A549 (cell line): Measurements from ENCODE around the gene CFAP100. TPM values are rescaled to one million over a fixed set of nuclear protein-coding genes. Genes with fewer than 3 reads are reported as not detected.

ENCODE experiments used
- ATAC-seq, 2 experiments: fragments of 200-7000 bp in 1 of 2; fragments of >200 bp in 1 of 2; cut with Nextera tagmentation in 1 of 2; cut with Tn5 transposase in 1 of 2; 3 replicates each; pipeline versions ENCODE4 v1.8.0 to v1.9.1; 2018 to 2020; ENCODE audit warnings: mild to moderate bottlenecking in 1 of 2, moderate library complexity in 1 of 2
- CTCF ChIA-PET: fragments of 300-600 bp; sonication (Branson Sonifier 250); formaldehyde crosslinking; extraction: SDS; loops from one replicate; lab custom pipeline; 2021; ENCODE audit warnings: antibody characterized with exemption, inconsistent platforms; lab: Yijun Ruan, JAX
- POLR2A ChIA-PET: fragments of 350-600 bp; formaldehyde crosslinking; extraction: SDS; loops from one replicate; lab custom pipeline; 2021; ENCODE audit warnings: antibody characterized with exemption, inconsistent platforms; lab: Yijun Ruan, JAX
- DNase-seq, 2 experiments: peaks; one replicate each; pipeline versions ENCODE4 v3.0.0 to v3.0.0-alpha.2; 2011 to 2016; ENCODE audit warnings: low read depth in 1 of 2, low spot score in 1 of 2
- FAIRE-seq: peaks from 2 replicates; lab custom pipeline; 2011; peaks lifted over from hg19 to GRCh38; lab: Jason Lieb, UNC
- H3K27ac ChIP-seq, 2 experiments: fragments of >200 bp; sonication (Bioruptor Twin); formaldehyde crosslinking; 3 replicates each; pipeline ENCODE4 v1.5.1; 2016 to 2017
- H3K4me1 ChIP-seq: fragments of >200 bp; sonication (Bioruptor Twin); formaldehyde crosslinking; 3 replicates; pipeline ENCODE4 v1.6.1; 2016
- H3K4me2 ChIP-seq: fragments of >200 bp; sonication (Bioruptor Twin); formaldehyde crosslinking; 3 replicates; pipeline ENCODE4 v1.6.1; 2016
- H3K4me3 ChIP-seq: fragments of >200 bp; sonication (Bioruptor Twin); formaldehyde crosslinking; 3 replicates; pipeline ENCODE4 v1.5.1; 2016
- H3K9me3 ChIP-seq: fragments of >200 bp; sonication (Bioruptor Twin); formaldehyde crosslinking; 3 replicates; pipeline ENCODE4 v1.6.1; 2016
- BCL3 ChIP-seq: fragments of >200 bp; sonication (Bioruptor Twin); formaldehyde crosslinking; IDR thresholded peaks from 3 replicates; pipeline ENCODE4 v1.6.1; 2016
- CBX2 ChIP-seq: fragments of 200-600 bp; sonication (generic); IDR thresholded peaks from 2 replicates; pipeline ENCODE4 v1.6.1; 2016; ENCODE audit warnings: low read depth, mild to moderate bottlenecking, borderline replicate concordance
- CHD2 ChIP-seq: fragments of 150-350 bp; IDR thresholded peaks from 2 replicates; pipeline ENCODE4 v1.6.1; 2014; ENCODE audit warnings: low read length; ENCODE audit not compliant: partially characterized antibody
- EP300 ChIP-seq, 2 experiments: fragments of >200 bp; sonication (Bioruptor Twin); formaldehyde crosslinking; IDR thresholded peaks; 2 replicates in 1 of 2; 3 replicates in 1 of 2; pipeline ENCODE4 v1.6.1; 2016 to 2017
- ESRRA ChIP-seq: fragments of 150-350 bp; IDR thresholded peaks from 2 replicates; pipeline ENCODE4 v1.6.1; 2014; ENCODE audit warnings: mild to moderate bottlenecking, low read length, borderline replicate concordance
- FOSB ChIP-seq: fragments of 250-450 bp; sonication (Bioruptor Pico); IDR thresholded peaks from 2 replicates; pipeline ENCODE4 v1.5.0; 2020; ENCODE audit warnings: mild to moderate bottlenecking, moderate library complexity
- FOSL2 ChIP-seq, 2 experiments: fragments of 450-650 bp in 1 of 2; fragments of >200 bp in 1 of 2; sonication (Bioruptor Twin) in 1 of 2; formaldehyde crosslinking; IDR thresholded peaks; 2 replicates each; pipeline versions ENCODE4 v1.5.0 to v1.6.1; 2016 to 2020; ENCODE audit warnings: mild to moderate bottlenecking in 1 of 2, moderate library complexity in 1 of 2
- FOXS1 ChIP-seq: fragments of 250-450 bp; sonication (Bioruptor Pico); IDR thresholded peaks from 2 replicates; pipeline ENCODE4 v1.5.0; 2020; ENCODE audit warnings: mild to moderate bottlenecking, moderate library complexity
- GATA3 ChIP-seq: IDR thresholded peaks from 2 replicates; pipeline ENCODE4 v1.6.1; 2012; ENCODE audit warnings: borderline replicate concordance
- HEYL ChIP-seq: fragments of 250-450 bp; sonication (Bioruptor Pico); IDR thresholded peaks from 2 replicates; pipeline ENCODE4 v1.8.0; 2021; ENCODE audit warnings: mild to moderate bottlenecking, moderate library complexity
- HOXA7 ChIP-seq: fragments of 250-450 bp; sonication (Bioruptor Pico); IDR thresholded peaks from 2 replicates; pipeline ENCODE4 v1.5.0; 2020; ENCODE audit warnings: mild to moderate bottlenecking, moderate library complexity
- HOXB13 ChIP-seq: fragments of 250-450 bp; sonication (Bioruptor Pico); IDR thresholded peaks from 2 replicates; pipeline ENCODE4 v1.5.0; 2020; ENCODE audit warnings: low read depth, mild to moderate bottlenecking, moderate library complexity
- JUNB ChIP-seq: fragments of >200 bp; sonication (Bioruptor Twin); formaldehyde crosslinking; IDR thresholded peaks from 2 replicates; pipeline ENCODE4 v1.6.1; 2016
- KDM1A ChIP-seq: fragments of 200-600 bp; sonication (generic); IDR thresholded peaks from 2 replicates; pipeline ENCODE4 v1.6.1; 2016; ENCODE audit warnings: low read depth, mild to moderate bottlenecking
- MAFK ChIP-seq: fragments of 450-650 bp; IDR thresholded peaks from 2 replicates; pipeline ENCODE4 v1.6.1; 2014; ENCODE audit not compliant: partially characterized antibody
- NFE2L2 ChIP-seq: fragments of 150-350 bp; conservative IDR thresholded peaks from 2 replicates; pipeline ENCODE4 v1.6.1; 2014; ENCODE audit warnings: low read length
- NR3C1 ChIP-seq: fragments of >200 bp; sonication (Bioruptor Twin); formaldehyde crosslinking; IDR thresholded peaks from 3 replicates; pipeline ENCODE4 v1.6.1; 2017
- PHF8 ChIP-seq: fragments of 200-600 bp; sonication (generic); IDR thresholded peaks from 2 replicates; pipeline ENCODE4 v1.6.1; 2016; ENCODE audit warnings: low read depth, mild to moderate bottlenecking, antibody characterized with exemption, moderate library complexity, borderline replicate concordance
- POLR2A ChIP-seq: IDR thresholded peaks from 2 replicates; pipeline ENCODE4 v1.6.1; 2012; ENCODE audit warnings: mild to moderate bottlenecking, low read length
- POLR2AphosphoS2 ChIP-seq: conservative IDR thresholded peaks from 2 replicates; pipeline ENCODE4 v1.6.1; 2012; ENCODE audit warnings: low read length, improper control_type of control experiment, inconsistent platforms
- RARB ChIP-seq: fragments of 250-450 bp; sonication (Bioruptor Pico); IDR thresholded peaks from 2 replicates; pipeline ENCODE4 v1.8.0; 2021; ENCODE audit warnings: mild to moderate bottlenecking, moderate library complexity
- RNF2 ChIP-seq: fragments of 200-600 bp; sonication (generic); IDR thresholded peaks from 2 replicates; pipeline ENCODE4 v1.6.1; 2016; ENCODE audit warnings: low read depth, mild to moderate bottlenecking, antibody characterized with exemption, moderate library complexity, borderline replicate concordance
- TFCP2L1 ChIP-seq: fragments of 250-450 bp; sonication (Bioruptor Pico); IDR thresholded peaks from 2 replicates; pipeline ENCODE4 v1.5.0; 2021; ENCODE audit warnings: mild to moderate bottlenecking
- TP53 ChIP-seq: fragments of 250-450 bp; sonication (Bioruptor Pico); IDR thresholded peaks from 2 replicates; pipeline ENCODE4 v1.5.0; 2021; ENCODE audit warnings: mild to moderate bottlenecking, moderate library complexity
- ZNF302 ChIP-seq: fragments of 250-450 bp; sonication (Bioruptor Pico); IDR thresholded peaks from 2 replicates; pipeline ENCODE4 v1.9.0; 2021; ENCODE audit warnings: inconsistent platforms, mild to moderate bottlenecking, moderate library complexity
- WGBS: methylation state at CpG from one replicate; pipeline ENCODE4 v1.1.6; 2017; ENCODE audit errors: missing lambda C conversion rate; 5-methylcytosine and 5-hydroxymethylcytosine counted together
- polyA plus RNA-seq, 4 experiments: library from polyadenylated mRNA; depleted of rRNA in 3 of 4; stranded (reverse); fragments of >200 nt; fragmentation: RNase III in 1 of 4; extraction: RNeasy Plus Mini Kit Qiagen cat#74134 plus additional on column Dnase treatment in 1 of 4; gene quantifications; 2 replicates in 3 of 4; 3 replicates in 1 of 4; pipeline ENCODE4 v1.2.3, GENCODE V29; 2011 to 2017
- TF ChIP-seq, protein P1 (sequence below): fragments of 250-450 bp; sonication (Bioruptor Pico); IDR thresholded peaks from 2 replicates; pipeline ENCODE4 v1.5.0; 2021; ENCODE audit warnings: mild to moderate bottlenecking, moderate library complexity, borderline replicate concordance
- TF ChIP-seq, protein P2 (sequence below): fragments of 150-350 bp; IDR thresholded peaks from 2 replicates; pipeline ENCODE4 v1.6.1; 2014; ENCODE audit warnings: low read depth, mild to moderate bottlenecking, low read length

Gene CFAP100
- polyA plus RNA-seq, 2 of the 4 experiments (the other 2 are of a cell fraction) = not detected

DNA sequence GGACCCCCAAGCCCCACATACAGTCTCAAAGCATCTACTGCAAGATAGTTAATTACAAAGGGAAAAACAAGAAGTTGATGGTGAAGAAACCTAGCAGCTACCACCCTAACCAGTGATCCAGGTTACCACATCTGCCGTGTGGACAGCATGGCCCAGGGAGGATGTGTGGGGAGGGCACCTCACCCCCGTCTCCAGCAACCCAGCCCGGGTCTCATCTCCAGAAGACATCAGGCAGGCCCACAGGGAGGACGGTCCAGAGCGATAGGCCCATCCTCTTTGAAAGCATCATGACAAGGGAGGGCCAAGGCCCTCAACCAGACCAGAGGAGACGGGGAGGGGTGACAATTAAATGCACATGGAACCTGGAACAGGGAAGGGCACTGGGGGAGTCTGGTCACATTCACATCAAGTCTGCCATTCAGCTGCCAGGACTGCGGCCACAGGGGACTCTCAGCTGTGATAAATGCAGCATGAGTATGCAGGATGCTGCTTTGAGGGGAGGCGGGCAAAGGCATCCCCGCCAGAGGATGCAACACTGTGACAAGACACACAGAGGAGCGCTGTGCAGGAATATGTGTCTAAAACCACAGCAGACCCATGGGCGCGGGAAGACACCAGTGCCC is 62.2 kb downstream of the CFAP100 start:
- DNase-seq = no peak
- Histone ChIP-seq H3K27ac (no peak overlapping the region), H3K4me3 (no peak overlapping the region), H3K4me1 (no peaks in the 10 kb centered on the region), H3K9me3 (no peaks in the 10 kb centered on the region), H3K4me2 (no peak overlapping the region)
- TF ChIP-seq PHF8 (no peak), TP53 (CRISPR knock-in tag) (no peak), FOXS1 (CRISPR knock-in tag) (no peak), NFE2L2 (no peak), ZNF302 (CRISPR knock-in tag) (no peak), EP300 (IDR thresholded peaks at IDR 0.05) (no peak), KDM1A (no peak), FOSL2 (IDR thresholded peaks at IDR 0.05) (no peak), FOSL2 (CRISPR knock-in tag; IDR thresholded peaks at IDR 0.05) (no peak), NR3C1 (no peak), MAFK (no peak)
- ChIA-PET POLR2A (no interaction called here), CTCF (interaction anchor here (1.0 kb wide), 1 partner anchor 14 kb away, joined by 3 read pairs; no protein-coding TSS in a partner anchor)
- 86% methylated on average over 12 of the region's 12 CpGs for whole genome bisulfite sequencing
- no peak for FAIRE-seq
- no peak for ATAC-seq

GRCh38 chr3:126459111-126459762 is 64.5 kb downstream of the CFAP100 start:
- no peak for TF ChIP-seq ESRRA
- no peak for TF ChIP-seq POLR2AphosphoS2
- TF ChIP-seq RARB (CRISPR knock-in tag) = no peak
- no peak for TF ChIP-seq PHF8
- no peak for TF ChIP-seq FOSB
- TF ChIP-seq BCL3 = no peak
- TF ChIP-seq TFCP2L1 (CRISPR knock-in tag) = no peak
- no peak for TF ChIP-seq RNF2
- TF ChIP-seq POLR2A = no peak
- TF ChIP-seq HOXB13 (CRISPR knock-in tag) = no peak
- no peak for TF ChIP-seq MAFK
- TF ChIP-seq HOXA7 = no peak
- no peak for TF ChIP-seq HEYL (CRISPR knock-in tag)
- TF ChIP-seq JUNB = no peak
- Histone ChIP-seq H3K27ac (no peak overlapping the region), H3K4me3 (no peak overlapping the region), H3K4me2 (no peak overlapping the region), H3K9me3 (no peaks in the 10 kb centered on the region), H3K4me1 (no peaks in the 10 kb centered on the region)
- no peak for ATAC-seq
- 92% methylated on average over 7 of the region's 7 CpGs for WGBS
- CTCF ChIA-PET = no interaction called here
- FAIRE-seq = no peak
- POLR2A ChIA-PET = interaction anchor here (1.7 kb wide), 1 partner anchor 17 kb away, joined by 7 read pairs; the partner anchor contains the start of gene ZXDC
- no peak for DNase-seq

GRCh38 chr3:126459763-126460127 is 65.0 kb downstream of the CFAP100 start:
- DNase-seq = no peak
- no peak for TF ChIP-seq FOSB
- TF ChIP-seq, protein P1, sequence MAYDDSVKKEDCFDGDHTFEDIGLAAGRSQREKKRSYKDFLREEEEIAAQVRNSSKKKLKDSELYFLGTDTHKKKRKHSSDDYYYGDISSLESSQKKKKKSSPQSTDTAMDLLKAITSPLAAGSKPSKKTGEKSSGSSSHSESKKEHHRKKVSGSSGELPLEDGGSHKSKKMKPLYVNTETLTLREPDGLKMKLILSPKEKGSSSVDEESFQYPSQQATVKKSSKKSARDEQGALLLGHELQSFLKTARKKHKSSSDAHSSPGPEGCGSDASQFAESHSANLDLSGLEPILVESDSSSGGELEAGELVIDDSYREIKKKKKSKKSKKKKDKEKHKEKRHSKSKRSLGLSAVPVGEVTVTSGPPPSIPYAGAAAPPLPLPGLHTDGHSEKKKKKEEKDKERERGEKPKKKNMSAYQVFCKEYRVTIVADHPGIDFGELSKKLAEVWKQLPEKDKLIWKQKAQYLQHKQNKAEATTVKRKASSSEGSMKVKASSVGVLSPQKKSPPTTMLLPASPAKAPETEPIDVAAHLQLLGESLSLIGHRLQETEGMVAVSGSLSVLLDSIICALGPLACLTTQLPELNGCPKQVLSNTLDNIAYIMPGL (CRISPR knock-in tag) = no peak
- no peak for TF ChIP-seq GATA3
- TF ChIP-seq, protein P2, sequence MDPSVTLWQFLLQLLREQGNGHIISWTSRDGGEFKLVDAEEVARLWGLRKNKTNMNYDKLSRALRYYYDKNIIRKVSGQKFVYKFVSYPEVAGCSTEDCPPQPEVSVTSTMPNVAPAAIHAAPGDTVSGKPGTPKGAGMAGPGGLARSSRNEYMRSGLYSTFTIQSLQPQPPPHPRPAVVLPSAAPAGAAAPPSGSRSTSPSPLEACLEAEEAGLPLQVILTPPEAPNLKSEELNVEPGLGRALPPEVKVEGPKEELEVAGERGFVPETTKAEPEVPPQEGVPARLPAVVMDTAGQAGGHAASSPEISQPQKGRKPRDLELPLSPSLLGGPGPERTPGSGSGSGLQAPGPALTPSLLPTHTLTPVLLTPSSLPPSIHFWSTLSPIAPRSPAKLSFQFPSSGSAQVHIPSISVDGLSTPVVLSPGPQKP = no peak
- TF ChIP-seq CHD2 = no peak
- no peak for TF ChIP-seq CBX2
- FAIRE-seq = no peak
- no peaks in the 10 kb centered on the region for H3K4me1 ChIP-seq
- CTCF ChIA-PET = no interaction called here
- 91% methylated on average over 9 of the region's 9 CpGs for WGBS
- no peak overlapping the region for H3K4me2 ChIP-seq
- POLR2A ChIA-PET = interaction anchor here (1.7 kb wide), 1 partner anchor 16 kb away, joined by 7 read pairs; the partner anchor contains the start of gene ZXDC
- no peak for ATAC-seq
- no peak overlapping the region for H3K4me3 ChIP-seq
- no peak overlapping the region for H3K27ac ChIP-seq
- no peaks in the 10 kb centered on the region for H3K9me3 ChIP-seq
